HepG2 (cell line): ENCODE results near the gene KCNJ6. TPM values are rescaled to one million over a fixed set of nuclear protein-coding genes. Genes with fewer than 3 reads are reported as not detected.

Experiments used
- ATAC-seq: fragments of 200-7000 bp; cut with Tn5 transposase; 3 replicates; pipeline ENCODE4 v1.9.1; 2020; ENCODE audit warnings: mild to moderate bottlenecking, moderate library complexity
- BruUV-seq: library from RNA; stranded (reverse); fragments of 400-500 nt; replicated peaks from 2 replicates; lab custom pipeline; 2021; lab: Mats Ljungman, UMichigan
- CTCF ChIA-PET: fragments of 300-600 bp; formaldehyde crosslinking; extraction: SDS; loops from one replicate; lab custom pipeline; 2021; ENCODE audit warnings: low total read pairs, inconsistent platforms, low intra/inter-chr PET ratio; lab: Yijun Ruan, JAX
- POLR2A ChIA-PET: fragments of 350-600 bp; sonication (Branson Sonifier 250); formaldehyde crosslinking; loops from one replicate; lab custom pipeline; 2020; ENCODE audit warnings: antibody characterized with exemption, inconsistent platforms; lab: Yijun Ruan, JAX
- DNase-seq: peaks from one replicate; pipeline ENCODE4 v3.0.0-alpha.2; 2015; ENCODE audit warnings: low spot score
- FAIRE-seq: peaks from 3 replicates; lab custom pipeline; 2011; peaks lifted over from hg19 to GRCh38; lab: Jason Lieb, UNC
- H2AFZ ChIP-seq: one replicate; pipeline ENCODE4 v1.6.1; 2011; ENCODE audit warnings: low read length, inconsistent platforms
- H3K27ac ChIP-seq: fragments of 300-600 bp; 3 replicates; pipeline ENCODE4 v1.8.0; 2011; ENCODE audit warnings: mixed run types, mild to moderate bottlenecking, mixed read lengths, low read length, inconsistent platforms; ENCODE audit not compliant: insufficient read depth; ENCODE audit errors: extremely low read length
- H3K27me3 ChIP-seq, 2 experiments: fragments of 200-600 bp in 1 of 2; 2 replicates in 1 of 2; 3 replicates in 1 of 2; pipeline versions ENCODE4 v1.6.0 to v1.8.0; 2011; ENCODE audit warnings: low read length in 2 of 2, mild to moderate bottlenecking in 2 of 2, moderate library complexity in 2 of 2, inconsistent platforms in 1 of 2; ENCODE audit not compliant: insufficient read depth in 2 of 2, control insufficient read depth in 1 of 2
- H3K36me3 ChIP-seq, 2 experiments: fragments of 200-600 bp in 1 of 2; replicated peaks in 1 of 2; 2 replicates in 1 of 2; 3 replicates in 1 of 2; pipeline versions ENCODE4 v1.5.1 to v1.8.0; 2011; ENCODE audit warnings: low read length in 2 of 2, inconsistent platforms in 1 of 2; ENCODE audit not compliant: insufficient read depth in 2 of 2, control insufficient read depth in 1 of 2
- H3K4me1 ChIP-seq: 2 replicates; pipeline ENCODE4 v1.5.1; 2012; ENCODE audit warnings: low read length, inconsistent platforms; ENCODE audit not compliant: insufficient read depth
- H3K4me2 ChIP-seq: 2 replicates; pipeline ENCODE4 v1.6.0; 2011; ENCODE audit warnings: low read depth, low read length, inconsistent platforms
- H3K4me3 ChIP-seq, 3 experiments: fragments of 200-600 bp in 1 of 3; sonication (generic), shearing (Covaris generic) in 1 of 3; replicated peaks in 1 of 3; 2 replicates each; pipeline ENCODE4 v1.5.1; 2011 to 2016; ENCODE audit warnings: low read length in 3 of 3, inconsistent platforms in 2 of 3, low read depth in 2 of 3, mild to moderate bottlenecking in 2 of 3, control low read depth in 1 of 3, mixed read lengths in 1 of 3; ENCODE audit not compliant: insufficient read depth in 1 of 3
- H3K79me2 ChIP-seq: one replicate; pipeline ENCODE4 v1.6.1; 2011; ENCODE audit warnings: low read length, inconsistent platforms; ENCODE audit not compliant: insufficient read depth
- H3K9ac ChIP-seq: 2 replicates; pipeline ENCODE4 v1.6.0; 2011; ENCODE audit warnings: mild to moderate bottlenecking, low read depth, low read length, inconsistent platforms; ENCODE audit not compliant: insufficient read depth
- H3K9me3 ChIP-seq: 2 replicates; pipeline ENCODE4 v1.5.1; 2012; ENCODE audit warnings: mild to moderate bottlenecking, low read length
- H4K20me1 ChIP-seq: 2 replicates; pipeline ENCODE4 v1.6.0; 2011; ENCODE audit warnings: inconsistent platforms, mild to moderate bottlenecking, low read length, moderate library complexity; ENCODE audit not compliant: insufficient read depth
- CREB1 ChIP-seq, 2 experiments: fragments of 450-650 bp in 1 of 2; IDR thresholded peaks; 2 replicates each; pipeline ENCODE4 v1.6.1; 2016 to 2017; ENCODE audit warnings: control low read depth in 1 of 2, mild to moderate bottlenecking in 1 of 2, missing compliant biosample characterization in 1 of 2, missing genetic modification characterization in 1 of 2
- DDIT3 ChIP-seq: sonication (generic); formaldehyde crosslinking; IDR thresholded peaks from 2 replicates; pipeline ENCODE4 v1.4.0; 2020; ENCODE audit warnings: mild to moderate bottlenecking, missing genetic modification reagents
- ELF1 ChIP-seq: sonication (generic); formaldehyde crosslinking; IDR thresholded peaks from 2 replicates; pipeline ENCODE4 v1.4.0; 2020; ENCODE audit warnings: missing genetic modification reagents
- FOSL2 ChIP-seq: sonication (generic); formaldehyde crosslinking; IDR thresholded peaks from 2 replicates; pipeline ENCODE4 v1.4.0; 2020; ENCODE audit warnings: missing genetic modification reagents
- FOXA1 ChIP-seq, 2 experiments: fragments of 450-650 bp in 1 of 2; sonication (generic) in 1 of 2; formaldehyde crosslinking in 1 of 2; IDR thresholded peaks; 2 replicates each; pipeline versions ENCODE4 v1.4.0 to v1.6.1; 2016 to 2020; ENCODE audit warnings: missing genetic modification reagents in 1 of 2
- GATAD2A ChIP-seq: IDR thresholded peaks from 2 replicates; pipeline ENCODE4 v1.6.1; 2016
- GZF1 ChIP-seq: sonication (generic); formaldehyde crosslinking; IDR thresholded peaks from 2 replicates; pipeline ENCODE4 v1.5.1; 2020; ENCODE audit warnings: mild to moderate bottlenecking, missing genetic modification reagents
- HMG20A ChIP-seq: IDR thresholded peaks from 2 replicates; pipeline ENCODE4 v1.6.1; 2016; ENCODE audit warnings: borderline replicate concordance
- HOXA5 ChIP-seq: sonication (generic); formaldehyde crosslinking; IDR thresholded peaks from 2 replicates; pipeline ENCODE4 v1.4.0; 2020; ENCODE audit warnings: missing genetic modification reagents
- MAFF ChIP-seq: IDR thresholded peaks from 2 replicates; pipeline ENCODE4 v1.6.1; 2011; ENCODE audit warnings: low read depth, low read length, improper control_type of control experiment
- MYPOP ChIP-seq: sonication (generic); formaldehyde crosslinking; IDR thresholded peaks from 2 replicates; pipeline ENCODE4 v1.8.1; 2023; ENCODE audit warnings: mild to moderate bottlenecking, moderate library complexity, missing genetic modification reagents
- NFYB ChIP-seq: sonication (generic); formaldehyde crosslinking; IDR thresholded peaks from 2 replicates; pipeline ENCODE4 v1.4.0; 2020; ENCODE audit warnings: missing genetic modification reagents
- RFX5 ChIP-seq: IDR thresholded peaks from 2 replicates; pipeline ENCODE4 v1.6.1; 2011; ENCODE audit warnings: low read depth, low read length, improper control_type of control experiment
- SALL1 ChIP-seq: sonication (generic); formaldehyde crosslinking; IDR thresholded peaks from 2 replicates; pipeline ENCODE4 v1.8.0; 2022; ENCODE audit warnings: mild to moderate bottlenecking, missing genetic modification reagents
- SAP130 ChIP-seq: IDR thresholded peaks from 2 replicates; pipeline ENCODE4 v1.6.1; 2016; ENCODE audit warnings: low read depth
- SRSF4 ChIP-seq: fragments of 200-400 bp; formaldehyde crosslinking; IDR thresholded peaks from one replicate; pipeline ENCODE4 v1.6.1; 2018; ENCODE audit warnings: mild to moderate bottlenecking, low read depth, low read length, moderate library complexity; ENCODE audit not compliant: poor library complexity, severe bottlenecking
- YEATS4 ChIP-seq: sonication (generic); formaldehyde crosslinking; IDR thresholded peaks from 2 replicates; pipeline ENCODE4 v1.4.0; 2020; ENCODE audit warnings: missing genetic modification reagents, borderline replicate concordance
- ZBED4 ChIP-seq: sonication (generic); formaldehyde crosslinking; IDR thresholded peaks from 2 replicates; pipeline ENCODE4 v1.4.0; 2020; ENCODE audit warnings: missing genetic modification reagents, borderline replicate concordance
- ZNF367 ChIP-seq: sonication (generic); formaldehyde crosslinking; IDR thresholded peaks from 2 replicates; pipeline ENCODE4 v1.4.0; 2020; ENCODE audit warnings: missing genetic modification reagents, borderline replicate concordance
- ZNF431 ChIP-seq: sonication (generic); formaldehyde crosslinking; IDR thresholded peaks from 2 replicates; pipeline ENCODE4 v1.9.0; 2022; ENCODE audit warnings: missing genetic modification reagents, low read depth, mild to moderate bottlenecking, borderline replicate concordance
- ZNF792 ChIP-seq: IDR thresholded peaks from 2 replicates; pipeline ENCODE4 v1.6.1; 2016
- WGBS: methylation state at CpG from one replicate; pipeline ENCODE4 v1.1.6; 2017; ENCODE audit warnings: low lambda C conversion rate; 5-methylcytosine and 5-hydroxymethylcytosine counted together
- in situ Hi-C: cut with HindIII; loops from 2 replicates; pipeline ENCODE4 v1.10.0; 2017; ENCODE audit warnings: low pct_unique_long_range_greater_than_20kb; ENCODE audit not compliant: extremely low pct_ligation_motif_present
- intact Hi-C: fragments of 100-400 bp; cut with micrococcal nuclease; formaldehyde crosslinking; loops from one replicate; pipeline ENCODE4 v1.10.0; 2022; ENCODE audit not compliant: unreplicated experiment
- polyA plus RNA-seq, 8 experiments: library from polyadenylated mRNA; depleted of rRNA in 3 of 8; stranded (reverse) in 7 of 8; unstranded in 1 of 8; fragments of >200 nt; fragmentation: Illumina TruSeq in 4 of 8; extraction: Trizol in 4 of 8; gene quantifications; 2 replicates each; pipeline versions ENCODE4 v1.2.1 to v1.2.3, GENCODE V29; 2011 to 2016; ENCODE audit warnings: low read depth in 4 of 8, missing spikeins in 1 of 8, mixed read lengths in 1 of 8; ENCODE audit not compliant: insufficient read depth in 1 of 8
- total RNA-seq, 5 experiments: library from RNA; depleted of rRNA; stranded (reverse); fragments of >200 nt; fragmentation: Illumina TruSeq; extraction: Trizol; gene quantifications; 2 replicates each; pipeline ENCODE4 v1.2.3, GENCODE V29; 2016; ENCODE audit warnings: low read depth in 1 of 5

The KCNJ6 gene
- total and polyA plus RNA-seq, 2 of the 13 experiments (the other 11 are each of a cell fraction or from before 2014, with no cell fraction given), result not detected

GRCh38 chr21:37564341-37564923, 351.8 kb downstream of the KCNJ6 start:
- no peaks in the 10 kb centered on the region for H4K20me1 ChIP-seq
- H3K27me3 ChIP-seq, result peaks cover 0 to 3% of the 10 kb centered on the region in 2 experiments; a peak in 2 of 5 replicates
- POLR2A ChIA-PET, result interaction anchor here (0.7 to 1.7 kb wide), 11 partner anchors 7 to 494 kb away, joined by 3 to 9 read pairs (median 5); partner anchors contain the start of genes DYRK1A and VPS26C
- peak overlapping the region; percentile 46 for H3K9ac ChIP-seq
- FAIRE-seq, result no peak
- no peaks in the 10 kb centered on the region for H3K36me3 ChIP-seq
- no TSS peak for BruUV-seq
- no peaks in the 10 kb centered on the region for H3K9me3 ChIP-seq
- ATAC-seq, result peak; percentile 70
- peak; percentile 60 for DNase-seq
- H2AFZ ChIP-seq, result peak overlapping the region; percentile 43
- intact Hi-C loops, result no loop called here
- in situ Hi-C loops, result no loop called here
- peaks cover 23% of the 10 kb centered on the region for H3K4me1 ChIP-seq
- H3K79me2 ChIP-seq, result no peaks in the 10 kb centered on the region
- H3K4me2 ChIP-seq, result peak overlapping the region; percentile 96
- peak overlapping the region; percentile 66 for H3K27ac ChIP-seq
- 13% methylated on average over 13 of the region's 14 CpGs for WGBS
- peak overlapping the region in 2 of 3 experiments; percentile 68 to 76 for H3K4me3 ChIP-seq
- CTCF ChIA-PET, result no interaction called here
- TF ChIP-seq ELF1 (CRISPR knock-in tag) (no peak), ZBED4 (CRISPR knock-in tag) (no peak), HOXA5 (CRISPR knock-in tag) (0 out of 2 replicates have a peak, but pooled peaks have one; percentile 12), FOSL2 (peak; percentile 84), RFX5 (peak; percentile 37; the same call in 1 of the 2 replicates), ZNF792 (CRISPR knock-in tag) (no peak), YEATS4 (no peak), GZF1 (CRISPR knock-in tag) (no peak), HMG20A (CRISPR knock-in tag) (no peak), MAFF (no peak), ZNF431 (CRISPR knock-in tag) (no peak), MYPOP (no peak), FOXA1 (IDR thresholded peaks at IDR 0.05) (no peak), FOXA1 (CRISPR knock-in tag; IDR thresholded peaks at IDR 0.05) (no peak), DDIT3 (CRISPR knock-in tag) (no peak), SRSF4 (no peak), SAP130 (CRISPR knock-in tag) (0 out of 2 replicates have a peak, but pooled peaks have one; percentile 18), CREB1 (IDR thresholded peaks at IDR 0.05) (peak; percentile 68), CREB1 (CRISPR knock-in tag; IDR thresholded peaks at IDR 0.05) (no peak), NFYB (CRISPR knock-in tag) (peak; percentile 5; the same call in 1 of the 2 replicates), GATAD2A (CRISPR knock-in tag) (0 out of 2 replicates have a peak, but pooled peaks have one; percentile 15), SALL1 (CRISPR knock-in tag) (no peak), ZNF367 (CRISPR knock-in tag) (no peak)
